HUDEP-2 (cell line): ENCODE data around the gene XAF1.
A peak's percentile ranks its signal among the peaks of the same experiment; 100 is the strongest.
"Not testable (repeated sequence)": the region's sequence is repeated elsewhere in the genome, so short reads cannot be mapped to it uniquely, and the experiment has no call there.

Experiments used
- DNase-seq, 76 experiments: peaks; one replicate each; lab custom pipeline; 2025; ENCODE audit not compliant: unreplicated experiment in 76 of 76; lab: John Stamatoyannopoulos, UW

The XAF1 gene

DNA sequence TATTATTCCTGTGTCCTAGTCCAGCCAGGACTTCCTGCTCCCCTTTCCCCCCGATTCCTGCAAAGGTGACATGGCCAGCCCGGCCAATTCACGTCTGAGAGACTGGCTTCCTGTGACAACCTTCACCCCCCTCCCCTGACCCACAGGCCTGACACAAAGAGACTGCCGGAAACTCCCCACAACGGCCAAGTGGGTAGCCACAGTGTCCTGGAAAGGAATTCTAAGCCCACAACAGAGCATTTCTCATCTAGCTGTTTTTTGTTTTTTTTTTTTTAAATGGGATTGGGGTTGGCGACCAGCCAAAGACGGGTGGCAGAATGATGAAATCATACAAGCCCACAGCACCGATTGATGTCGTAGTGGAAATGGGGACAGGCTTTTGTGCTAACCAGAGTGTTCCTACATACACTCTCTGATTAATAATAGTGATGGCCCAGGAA, 2.8 kb upstream of the XAF1 start:
- no peak for DNase-seq

DNA sequence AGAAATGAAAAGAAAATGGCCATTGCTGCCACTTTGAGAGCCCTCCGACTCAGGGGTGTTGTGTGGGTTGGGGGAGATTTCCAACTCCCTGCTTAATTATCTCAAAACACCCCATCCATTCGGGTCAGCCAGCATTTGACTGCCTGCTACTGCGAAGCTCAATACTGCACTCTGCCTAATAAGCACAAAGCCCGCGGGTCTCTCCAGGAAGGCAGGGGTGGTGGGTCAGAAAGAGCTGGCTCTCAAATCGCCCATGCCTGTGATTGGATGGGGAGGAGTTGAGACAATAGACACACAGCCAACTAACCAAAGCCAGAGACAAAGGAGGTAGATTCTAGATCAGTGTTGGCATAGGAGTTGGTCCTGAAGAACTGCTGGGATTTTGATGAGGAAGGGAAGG, 2.3 kb upstream of the XAF1 start:
- no peak for DNase-seq

DNA sequence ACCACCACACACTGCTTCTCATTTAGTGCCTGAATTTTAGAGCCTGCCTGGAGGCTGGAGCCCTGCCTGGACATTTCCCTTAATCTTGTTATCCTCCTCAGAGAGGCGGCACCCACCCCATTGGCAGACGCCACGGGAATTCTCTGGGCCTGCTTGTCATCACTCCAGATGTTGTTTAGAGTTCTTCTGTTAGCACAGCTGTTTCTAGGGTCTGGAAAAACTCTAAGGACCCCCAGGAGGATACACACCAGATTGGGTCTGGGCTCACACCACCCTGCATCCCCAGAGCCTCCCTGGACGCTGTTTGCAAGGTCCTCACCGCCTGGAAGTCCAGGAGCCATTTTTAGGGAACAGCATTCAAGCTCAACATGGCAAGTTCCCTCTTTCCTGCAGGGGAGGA, 565 bp upstream of the XAF1 start:
- peak in 1 of 76 experiments; percentile 1 for DNase-seq

DNA sequence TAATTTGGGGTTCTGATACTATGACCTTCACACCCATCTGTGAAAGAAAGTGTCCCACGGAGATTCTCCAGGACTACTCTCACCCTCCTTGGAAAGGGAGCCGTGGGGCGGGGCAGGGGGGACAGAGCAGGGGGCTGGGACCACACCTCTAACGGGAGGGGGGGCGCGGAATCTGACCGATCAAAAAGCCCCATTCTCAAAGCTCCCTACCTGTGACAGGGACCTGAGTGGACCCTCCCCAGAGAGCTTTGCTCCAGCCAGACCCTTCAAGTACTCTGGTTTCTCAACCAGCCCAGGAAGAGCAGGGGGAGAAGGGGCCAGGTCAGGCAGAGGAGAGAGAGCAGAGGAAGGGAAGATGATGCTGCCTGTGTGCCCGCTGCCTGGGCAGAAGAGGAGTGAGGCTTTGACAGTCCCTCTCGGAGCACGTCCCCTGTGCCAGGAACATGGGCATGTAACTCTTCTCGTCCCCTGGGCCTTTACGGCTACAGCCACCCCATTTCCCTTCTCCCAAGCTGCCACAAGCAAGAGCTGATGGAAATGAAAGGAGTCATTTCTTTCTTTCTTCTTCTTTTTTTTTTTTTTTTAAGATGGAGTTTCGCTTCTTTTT, 682 bp downstream of the XAF1 start:
- DNase-seq, result no peak

DNA sequence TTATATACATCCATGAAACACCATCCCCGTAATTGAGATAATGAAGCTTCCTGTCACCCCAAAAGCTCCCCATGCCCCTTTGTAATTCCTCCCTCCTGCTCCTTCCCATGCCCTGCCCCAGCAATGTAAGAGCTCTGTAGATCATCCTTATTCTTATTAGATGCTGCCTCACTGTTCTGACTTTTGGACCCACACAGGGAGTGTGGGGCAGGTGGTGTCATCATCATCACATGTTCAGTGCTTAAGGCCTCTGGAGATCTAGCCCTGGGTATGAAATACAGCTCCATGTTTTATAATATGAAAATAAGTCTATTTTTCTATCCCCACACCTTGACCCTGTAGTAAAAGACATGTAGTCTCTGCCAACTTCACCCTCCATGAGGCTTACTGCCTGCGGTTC, 1.9 kb downstream of the XAF1 start:
- no peak for DNase-seq

DNA sequence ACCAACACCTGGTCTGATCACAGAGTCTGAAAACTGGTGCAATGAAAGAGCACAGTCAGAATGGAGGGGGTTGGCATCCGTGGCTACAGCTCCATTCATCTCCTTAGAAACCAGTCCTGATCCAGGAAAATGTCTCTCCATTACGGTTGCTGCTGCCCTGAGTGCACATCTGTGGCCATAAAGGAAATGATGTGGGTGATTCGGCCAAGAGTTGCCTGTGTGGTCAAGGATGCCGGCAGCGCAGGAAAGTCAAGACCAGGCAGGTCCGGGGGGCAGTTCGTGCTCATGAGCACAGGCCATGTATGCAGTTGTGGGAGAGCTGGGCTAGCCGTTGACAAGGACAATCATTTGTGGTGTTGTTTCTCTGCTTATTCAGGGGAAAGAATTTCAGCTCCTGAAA, 5.9 kb downstream of the XAF1 start:
- DNase-seq, result no peak

DNA sequence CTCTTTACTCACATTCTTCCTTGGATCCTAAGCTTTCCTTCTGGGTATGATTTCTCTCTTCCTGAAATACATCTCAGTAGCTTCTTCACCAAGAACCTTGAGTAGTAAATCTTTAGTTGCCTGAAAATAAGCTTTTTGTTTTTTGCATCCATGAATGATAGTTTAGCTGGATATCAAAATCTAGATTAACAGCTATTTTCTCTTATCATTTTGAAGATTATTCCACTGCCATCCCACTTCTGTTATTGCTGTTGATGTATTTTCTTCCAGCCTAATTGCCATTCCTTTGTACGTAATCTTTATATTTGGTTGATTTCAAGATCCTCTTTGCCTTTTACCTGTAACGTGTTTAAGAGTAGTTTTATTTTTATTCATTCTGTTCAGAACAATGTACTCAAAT, 12.6 kb downstream of the XAF1 start:
- no peak for DNase-seq

DNA sequence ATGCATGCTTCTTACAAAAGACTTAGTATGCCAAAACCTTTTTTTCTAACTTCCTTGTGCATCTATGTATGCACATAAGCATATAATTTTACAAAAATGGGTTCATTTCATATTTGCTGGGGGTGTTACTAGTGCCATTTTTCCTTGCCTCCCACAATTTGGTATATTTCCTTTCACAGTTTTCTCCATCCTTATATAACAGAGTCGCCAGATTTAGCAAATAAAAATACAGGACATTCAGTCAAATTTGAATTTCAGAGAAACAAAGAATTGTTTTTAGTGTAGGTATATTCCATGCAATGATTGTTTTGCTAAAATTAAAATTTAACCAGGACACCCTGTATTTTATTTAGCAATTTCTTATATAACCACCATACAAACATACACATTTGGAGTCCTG, 16.2 kb downstream of the XAF1 start:
- no peak for DNase-seq

DNA sequence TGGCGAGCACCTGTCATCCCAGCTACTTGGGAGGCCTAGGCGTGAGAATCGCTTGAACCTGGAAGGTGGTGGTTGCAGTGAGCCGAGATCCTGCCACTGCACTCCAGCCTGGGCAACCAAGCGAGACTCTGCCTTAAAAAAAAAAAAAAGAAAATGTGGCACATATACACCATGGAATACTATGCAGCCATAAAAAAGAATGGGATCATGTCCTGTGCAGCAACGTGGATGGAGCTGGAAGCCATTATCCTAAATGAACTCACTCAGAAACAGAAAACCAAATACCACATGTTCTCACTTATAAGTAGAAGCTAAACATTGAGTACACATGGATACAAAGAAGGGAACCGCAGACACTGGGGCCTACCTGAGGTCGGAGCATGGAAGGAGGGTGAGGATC, 19.1 kb downstream of the XAF1 start:
- not testable (repeated sequence) for DNase-seq

DNA sequence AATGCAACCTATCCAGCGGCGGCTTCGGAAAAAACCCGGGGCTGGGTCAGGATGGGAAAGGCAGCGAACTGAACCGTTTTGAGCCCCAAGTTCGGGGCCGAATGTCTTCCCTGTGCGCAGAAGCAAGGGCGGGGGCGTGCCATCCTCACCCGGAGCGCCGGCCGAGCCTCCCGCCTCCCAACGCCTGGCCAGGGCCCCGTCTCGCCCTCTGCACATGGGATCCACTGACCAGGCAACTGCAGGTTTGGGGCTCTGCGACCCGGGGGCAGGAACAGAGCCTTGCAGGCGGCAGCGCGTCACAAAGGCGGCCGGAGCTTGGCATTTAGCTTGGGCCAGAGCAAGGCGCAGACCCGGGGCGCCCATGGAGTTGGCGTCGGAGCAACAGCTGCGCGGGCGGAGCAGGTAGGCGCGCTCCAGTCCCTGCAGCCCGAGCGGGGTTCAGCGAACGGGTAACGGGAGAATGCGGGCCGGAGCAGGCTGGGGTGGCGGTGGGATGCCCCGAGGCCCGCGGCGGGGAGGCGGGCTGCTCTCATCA, 20.1 kb downstream of the XAF1 start, which contains the start of gene FBXO39:
FBXO39 (plus strand) TSS at position 345 of the 535 bp plus-strand sequence. CDS start 3,654 bp downstream, outside the sequence.
- no peak for DNase-seq

DNA sequence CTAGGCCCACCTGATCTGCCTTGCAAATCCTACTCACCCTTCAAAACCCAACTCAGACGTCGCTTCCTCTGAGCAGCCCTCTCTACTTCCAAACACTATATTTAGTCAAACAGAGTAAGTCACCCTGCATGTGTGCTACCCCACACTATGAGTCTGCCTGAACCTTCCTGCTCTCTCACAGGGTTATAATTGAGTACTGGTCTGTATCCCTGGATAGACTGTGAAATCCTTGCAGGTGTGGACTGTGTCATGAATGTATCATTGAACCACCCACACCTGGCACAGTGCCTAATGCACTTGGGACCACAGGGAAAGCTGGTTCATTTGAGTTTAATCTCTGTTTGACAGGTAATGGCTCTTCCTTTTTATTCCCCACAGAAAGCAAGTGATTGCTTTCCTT, 23.6 kb downstream of the XAF1 start:
- DNase-seq, result no peak

DNA sequence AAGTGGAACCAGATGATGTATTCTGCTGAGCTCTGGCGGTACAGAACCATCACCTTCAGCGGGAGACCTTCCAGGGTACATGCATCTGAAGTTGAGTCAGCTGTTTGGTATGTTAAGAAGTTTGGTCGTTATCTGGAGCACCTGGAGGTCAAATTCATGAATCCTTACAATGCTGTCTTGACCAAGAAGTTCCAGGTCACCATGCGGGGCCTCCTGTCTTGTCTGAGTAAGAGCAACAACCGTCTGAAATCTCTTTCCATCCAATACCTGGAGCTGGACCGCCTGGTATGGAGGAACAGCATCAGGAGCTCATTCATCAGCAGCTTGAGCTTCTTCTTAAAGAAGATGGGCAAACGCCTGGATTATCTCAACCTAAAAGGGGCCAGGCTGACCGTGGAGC, 24.2 kb downstream of the XAF1 start:
- DNase-seq, result no peak

DNA sequence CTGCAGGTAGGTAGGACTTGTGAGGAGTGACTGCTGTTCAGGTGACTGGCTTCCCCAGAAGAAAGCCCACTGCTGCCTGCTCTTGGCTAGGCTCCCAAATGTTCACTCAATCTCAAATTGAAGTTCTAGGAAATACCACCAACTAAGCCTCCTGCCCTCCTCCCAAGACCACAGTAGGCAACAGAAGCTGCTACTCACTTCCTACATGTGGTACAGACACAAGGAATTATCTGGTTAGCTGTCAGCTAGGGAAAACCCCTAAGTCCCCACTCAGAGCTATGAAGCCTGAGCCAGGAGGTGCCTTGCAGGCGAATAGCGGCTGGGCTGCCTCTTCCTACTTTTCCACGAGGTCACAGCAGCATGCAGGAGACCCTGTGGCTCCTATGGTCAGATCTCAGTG, 25.0 kb downstream of the XAF1 start:
- DNase-seq, result no peak

DNA sequence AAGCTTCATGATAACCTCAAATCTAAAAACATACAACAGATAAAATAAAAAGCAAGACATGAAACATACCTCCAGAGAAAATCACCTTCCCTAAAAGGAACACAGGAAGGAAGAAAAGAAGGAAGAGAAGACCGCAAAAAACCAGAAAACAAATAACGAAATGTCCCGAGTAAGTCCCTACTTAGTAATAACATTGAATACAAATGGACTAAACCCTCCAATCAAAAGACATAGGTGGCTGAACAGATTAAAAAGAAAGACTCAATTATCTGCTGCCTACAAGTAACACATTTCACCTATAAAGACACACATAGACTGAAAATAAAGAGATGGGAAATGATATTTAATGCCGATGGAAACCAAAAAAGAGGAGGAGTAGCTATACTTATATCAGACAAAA, 26.4 kb downstream of the XAF1 start:
- DNase-seq, result no peak

DNA sequence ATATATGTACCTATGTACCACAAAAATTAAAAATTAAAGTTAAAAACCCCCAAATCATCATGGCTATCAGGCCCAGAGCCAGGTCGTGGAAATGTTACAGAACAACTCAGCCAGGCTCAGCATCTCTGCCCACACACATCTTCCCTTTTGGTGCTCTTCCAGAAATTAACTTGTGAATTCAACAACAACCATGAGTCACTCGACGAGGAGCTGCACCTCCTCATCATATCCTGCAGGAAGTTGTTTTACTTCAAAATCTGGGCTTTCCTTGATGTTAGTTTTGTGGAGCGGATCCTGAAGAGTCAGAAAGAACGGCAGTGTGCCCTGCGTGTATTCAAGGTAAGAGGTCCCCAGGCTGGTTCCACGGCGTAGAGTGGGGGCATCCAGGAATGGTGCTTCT, 30.8 kb downstream of the XAF1 start:
- DNase-seq, result no peak

DNA sequence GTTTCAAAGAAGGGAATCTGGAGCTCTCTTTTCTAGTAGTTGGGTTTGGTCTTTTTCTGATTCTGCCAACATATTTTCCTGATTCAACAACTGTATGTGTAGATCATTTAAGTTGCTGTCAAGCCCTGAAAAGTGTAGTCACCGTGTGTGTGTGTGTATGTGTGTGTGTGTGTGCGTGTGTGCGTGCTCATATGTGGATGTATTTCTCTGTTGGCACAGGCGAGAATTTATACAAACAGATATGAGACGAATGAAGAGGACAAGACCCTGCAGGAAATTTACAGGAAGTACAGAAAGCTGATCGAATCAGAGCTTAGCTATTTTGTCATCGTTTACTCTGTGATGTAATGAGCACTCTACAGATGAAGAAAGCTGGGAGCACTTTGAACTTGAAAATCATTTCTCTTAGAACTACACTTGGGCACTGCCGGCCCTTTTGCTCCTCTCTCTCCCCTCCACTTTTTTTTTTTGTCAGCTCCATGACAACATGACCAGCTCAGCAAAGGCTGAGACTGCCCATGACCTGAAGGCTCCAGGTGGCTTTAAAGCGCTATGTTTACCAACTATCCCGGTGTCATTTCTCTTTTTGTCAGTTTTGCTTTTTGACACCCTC, 31.3 kb downstream of the XAF1 start:
- DNase-seq, result no peak

DNA sequence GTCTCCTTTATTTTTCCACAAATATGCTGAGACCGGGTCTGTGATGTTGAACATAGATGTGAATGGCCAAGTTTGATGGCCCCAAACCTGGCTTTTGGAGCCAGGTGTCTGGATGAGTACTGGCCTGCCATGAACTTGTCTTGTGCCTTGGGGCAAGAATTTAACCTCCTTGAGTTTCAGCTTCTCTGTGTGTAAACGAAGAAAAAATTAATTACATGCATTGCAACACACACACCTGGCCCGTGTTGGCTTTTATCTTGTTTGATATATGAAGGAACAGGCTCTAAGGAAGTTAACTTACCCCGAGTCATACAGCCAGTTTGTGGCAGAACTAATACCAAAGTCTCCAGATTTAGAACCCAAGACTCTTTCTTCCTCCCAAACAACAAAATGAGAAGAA, 33.3 kb downstream of the XAF1 start:
- DNase-seq, result no peak

DNA sequence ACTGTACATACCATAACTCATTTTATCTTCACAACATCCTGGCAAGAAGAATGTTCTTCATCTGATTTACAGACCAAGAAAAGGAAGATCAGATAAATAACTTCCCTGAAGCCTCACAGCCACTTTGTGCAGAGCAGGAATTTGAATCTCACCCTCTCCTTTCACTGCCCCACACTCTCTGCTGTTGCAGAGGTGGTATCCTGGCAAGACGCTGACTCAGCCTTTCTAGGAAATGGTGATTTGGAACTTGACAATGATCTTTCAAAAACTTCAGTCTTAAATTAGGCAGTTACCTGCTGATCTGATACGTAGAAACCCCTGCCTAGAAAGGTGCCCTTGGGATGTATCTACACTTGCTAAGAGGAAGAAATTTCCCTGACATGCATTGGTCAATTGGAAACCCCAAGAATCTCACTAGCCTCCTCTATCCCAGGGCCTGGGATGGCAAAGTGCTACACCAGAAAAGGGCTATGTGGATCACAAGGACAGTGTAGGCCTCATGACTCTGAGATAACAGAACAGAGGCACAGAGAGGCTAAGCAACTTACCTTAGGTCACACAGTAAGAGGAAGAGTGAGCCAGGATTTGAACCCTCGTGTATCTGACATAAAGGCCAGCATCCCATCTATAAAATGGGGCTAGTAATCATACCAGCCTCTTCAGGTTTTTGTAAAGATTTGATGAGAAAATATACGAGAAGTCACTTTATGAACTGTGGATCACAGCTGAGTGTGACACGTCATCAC, 38.1 kb downstream of the XAF1 start:
- no peak for DNase-seq

DNA sequence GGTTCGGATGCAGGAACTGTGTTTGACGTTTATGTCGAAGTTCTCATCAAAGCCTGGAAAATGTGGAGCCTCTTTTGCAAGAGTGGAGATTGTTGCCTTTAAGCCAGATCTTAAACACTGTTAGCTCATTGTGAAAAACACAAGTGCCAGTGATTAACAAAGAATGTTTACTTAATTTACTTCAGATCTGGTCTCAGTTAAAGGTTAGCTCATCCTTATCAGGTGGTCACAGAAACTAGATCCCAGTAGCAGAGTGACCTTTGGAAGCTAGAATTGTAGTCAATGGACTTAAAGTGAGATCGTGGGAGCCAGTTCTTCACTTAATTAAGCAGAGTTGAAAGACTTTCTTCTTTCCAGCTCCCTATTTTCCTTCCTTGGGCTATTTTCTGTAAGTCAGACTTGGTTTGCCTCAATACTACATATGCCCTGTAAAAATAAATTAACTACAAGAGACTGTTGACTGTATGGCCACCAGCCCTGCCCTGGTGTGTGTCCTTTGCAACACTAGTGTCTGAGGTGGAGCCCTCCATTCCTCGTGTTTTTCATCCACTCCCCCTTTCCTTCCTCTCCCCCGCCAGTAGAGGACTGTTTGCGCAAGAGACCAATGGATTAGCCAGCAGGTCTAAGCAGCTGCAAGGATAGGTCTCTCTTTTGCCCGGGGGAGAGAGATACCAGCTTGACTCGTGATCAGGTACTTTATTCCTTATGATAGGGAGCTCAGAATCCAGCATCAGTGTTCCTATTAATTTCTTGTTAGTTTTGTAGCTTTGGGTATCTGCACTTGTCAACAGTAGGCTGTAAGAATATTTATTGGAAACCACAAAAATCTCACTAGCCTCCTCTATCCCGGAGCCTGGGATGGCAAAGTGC, 40.4 kb downstream of the XAF1 start:
- no peak for DNase-seq

DNA sequence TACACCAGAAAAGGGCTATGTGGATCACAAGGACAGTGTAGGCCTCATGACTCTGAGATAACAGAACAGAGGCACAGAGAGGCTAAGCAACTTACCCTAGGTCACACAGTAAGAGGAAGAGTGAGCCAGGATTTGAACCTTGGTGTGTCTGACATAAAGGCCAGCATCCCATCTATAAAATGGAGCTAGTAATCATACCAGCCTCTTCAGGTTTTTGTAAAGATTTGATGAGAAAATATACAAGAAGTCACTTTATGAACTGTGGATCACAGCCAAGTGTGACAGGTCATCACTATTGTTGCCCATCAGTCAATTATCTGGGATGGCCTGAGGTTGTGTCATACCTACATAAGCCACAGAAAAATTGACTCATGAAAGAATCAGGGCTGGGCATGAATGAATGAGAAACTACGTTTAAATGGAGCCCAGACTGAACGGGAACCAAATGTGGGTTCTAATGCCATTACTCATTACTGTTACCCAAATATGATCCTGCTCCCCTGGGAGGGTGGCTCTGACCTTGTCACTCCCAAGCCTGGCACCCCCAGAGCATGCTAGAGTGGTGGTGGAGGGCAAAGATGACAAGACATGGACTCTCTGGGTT, 41.1 kb downstream of the XAF1 start:
- no peak for DNase-seq
